GM19035 (cell line): Measurements from ENCODE around the gene ADGRG3.

ENCODE experiments used
- ATAC-seq: cut with Tn5 transposase; IDR thresholded peaks from one replicate; pipeline ENCODE4 v1.9.1; 2021; ENCODE audit not compliant: unreplicated experiment

Gene ADGRG3

DNA sequence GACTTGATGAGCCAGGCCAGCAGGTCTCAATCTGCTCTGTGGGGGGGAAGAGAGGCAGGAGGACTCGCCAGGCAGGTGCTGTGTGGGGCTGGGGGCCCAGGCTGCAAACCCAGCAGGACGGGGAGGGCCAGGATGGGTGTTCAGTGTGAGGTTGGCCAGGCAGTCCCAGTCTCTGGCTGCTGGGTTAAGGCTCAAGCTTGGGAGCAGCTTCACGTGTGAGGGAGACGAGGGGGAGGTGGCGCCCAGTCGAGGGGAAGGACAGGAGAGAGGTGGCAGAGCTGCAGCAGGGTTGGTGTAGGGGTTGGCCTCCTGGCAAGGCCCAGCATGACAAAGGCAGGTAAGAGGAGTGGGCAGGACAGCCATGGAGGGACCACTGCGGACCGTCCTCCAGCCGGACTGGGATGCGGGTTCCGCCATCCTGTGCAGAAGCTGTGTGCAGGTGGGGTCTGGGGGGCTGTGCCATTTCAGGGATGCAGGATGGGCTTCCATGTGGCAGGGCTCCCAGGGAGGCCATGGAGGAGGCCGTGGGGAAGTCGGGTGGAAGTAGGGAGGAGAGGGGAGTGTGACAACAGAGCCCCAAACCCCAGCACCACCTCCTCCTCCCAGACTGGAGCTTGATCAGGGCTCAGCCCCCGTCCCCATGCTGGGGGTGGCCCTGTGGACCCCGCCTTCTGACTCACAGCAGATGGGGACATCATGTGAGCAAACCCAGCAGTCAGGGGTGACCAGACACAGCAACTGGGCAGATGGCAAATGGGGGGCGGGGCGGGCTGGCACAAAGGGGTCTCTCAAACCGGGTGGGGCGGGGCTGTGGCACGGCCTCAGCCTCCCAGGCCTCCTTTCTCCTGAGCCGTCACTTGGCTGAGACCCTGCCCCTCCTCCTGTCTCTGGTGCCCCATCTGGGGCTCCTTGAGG, 36.9 kb upstream of the ADGRG3 start:
- ATAC-seq: no peak

GRCh38 chr16:57632568-57632967, 35.5 kb upstream of the ADGRG3 start:
- no peak for ATAC-seq

DNA sequence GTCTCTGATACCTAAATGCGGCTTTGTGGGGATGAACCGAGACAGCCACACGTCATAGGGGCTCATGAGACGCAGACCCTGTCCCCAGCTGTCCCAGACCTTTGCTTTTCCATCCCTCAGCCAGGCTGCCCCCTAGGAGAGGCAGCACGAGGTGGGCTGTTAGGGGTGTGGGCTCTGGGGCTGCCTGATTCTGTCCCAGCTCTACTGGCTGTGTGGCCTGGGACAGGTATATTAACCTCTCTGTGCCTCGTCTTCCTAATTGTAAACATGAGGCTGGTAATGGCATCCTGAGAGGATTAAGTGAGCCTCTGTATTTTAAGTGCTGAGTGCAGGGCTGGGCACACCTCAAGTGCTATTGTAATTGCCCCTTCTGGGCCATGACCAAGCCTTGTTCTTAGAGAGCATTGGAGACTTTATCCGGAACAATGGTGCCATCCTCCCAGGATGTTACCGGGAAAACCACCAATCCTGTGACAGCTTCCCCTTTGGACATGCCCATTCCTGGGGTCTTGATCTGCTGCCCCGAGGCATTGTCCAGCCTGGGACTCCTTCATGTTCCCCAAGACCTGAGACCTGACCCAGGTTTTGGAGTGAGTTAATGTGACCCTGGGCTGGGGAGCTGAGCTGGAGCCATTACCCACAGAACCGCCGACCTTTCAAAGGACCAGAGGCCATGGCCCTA, 34.6 kb upstream of the ADGRG3 start:
- ATAC-seq: no peak

DNA sequence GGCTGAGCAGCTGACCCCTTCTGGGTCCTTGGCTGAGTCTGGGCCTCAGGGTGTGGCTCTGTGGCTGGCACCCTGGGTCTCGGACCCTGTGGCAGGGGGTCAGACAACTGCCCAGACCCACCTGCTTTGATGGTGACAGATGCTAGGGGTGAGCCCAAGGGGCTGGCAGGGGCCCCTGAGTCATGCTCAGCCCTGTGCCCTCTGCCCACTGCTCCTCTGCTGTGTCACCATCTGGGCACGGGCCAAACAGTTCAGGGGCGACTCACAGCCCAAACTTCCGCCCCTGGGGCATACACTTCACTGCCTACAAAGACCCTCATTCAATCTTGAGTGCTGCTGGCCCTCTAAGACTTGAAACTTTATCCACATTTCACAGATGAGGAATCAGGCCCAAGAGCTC, 33.9 kb upstream of the ADGRG3 start:
- no peak for ATAC-seq

DNA sequence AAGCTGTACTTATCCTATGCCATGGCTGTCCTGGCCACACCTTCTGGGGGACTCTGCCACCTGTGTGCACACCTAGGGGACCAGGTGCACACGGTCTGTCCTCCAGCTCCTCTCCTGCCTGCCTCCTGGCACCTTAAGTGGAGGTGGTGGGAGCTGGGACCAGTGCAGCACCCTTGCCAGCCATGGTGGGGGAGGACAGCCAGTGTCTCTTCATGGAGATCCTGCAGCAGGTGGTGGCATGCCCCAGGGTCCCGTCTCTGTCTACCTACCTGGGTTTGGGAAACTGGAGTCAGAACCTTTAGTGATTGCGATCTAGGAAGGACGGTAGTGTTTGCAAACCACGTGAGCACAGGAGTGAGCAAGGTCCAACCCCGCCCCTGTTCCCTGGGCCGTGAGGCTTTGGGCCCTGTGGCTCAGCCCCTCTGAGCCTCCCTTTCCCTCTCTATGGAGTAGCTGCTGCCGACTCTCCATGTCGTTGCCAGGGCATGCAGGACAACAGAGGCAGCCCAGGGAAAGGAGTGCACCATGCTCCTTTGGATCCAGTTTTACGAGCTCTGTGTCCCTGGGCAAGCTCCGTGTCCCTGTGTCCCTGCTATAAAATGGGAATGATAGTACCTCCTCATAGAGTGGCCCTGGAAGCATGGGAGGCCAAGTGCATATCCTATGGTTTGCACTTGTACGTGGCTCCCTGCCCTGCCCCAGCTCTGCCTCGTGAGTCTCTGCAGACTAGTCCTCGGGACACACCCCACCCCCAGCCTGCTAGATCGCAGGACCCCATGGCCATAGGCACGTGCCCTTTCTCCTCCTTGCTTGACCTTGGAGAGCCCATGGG, 32.6 kb upstream of the ADGRG3 start:
- ATAC-seq: no peak

GRCh38 chr16:57636184-57636583, 31.9 kb upstream of the ADGRG3 start:
- ATAC-seq: no peak

- ATAC-seq: no peak
Measured at GRCh38 chr16:57637020-57637419, 31.1 kb upstream of the ADGRG3 start.

DNA sequence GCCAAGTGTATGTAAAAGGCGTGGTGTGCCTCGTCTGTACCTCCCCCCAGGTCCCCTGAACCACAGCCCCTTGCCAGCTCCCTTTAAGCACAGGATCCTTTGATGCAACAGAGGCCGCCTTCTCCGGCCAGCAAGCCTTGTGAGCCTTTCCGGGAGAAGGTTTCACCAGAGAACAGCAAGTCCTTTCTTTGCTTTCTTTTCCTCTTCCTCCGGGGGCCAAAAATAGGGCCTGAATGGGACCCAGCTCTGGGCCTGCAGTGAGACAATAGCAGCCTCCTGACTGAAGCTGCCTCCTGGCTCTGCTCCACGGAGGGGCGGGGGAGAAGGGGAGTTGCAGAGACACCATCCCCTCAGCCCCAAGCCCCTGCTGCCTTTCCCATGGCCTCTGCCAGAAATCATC, 30.7 kb upstream of the ADGRG3 start:
- no peak for ATAC-seq

- ATAC-seq: no peak
Measured at GRCh38 chr16:57637965-57638364, 30.1 kb upstream of the ADGRG3 start.

DNA sequence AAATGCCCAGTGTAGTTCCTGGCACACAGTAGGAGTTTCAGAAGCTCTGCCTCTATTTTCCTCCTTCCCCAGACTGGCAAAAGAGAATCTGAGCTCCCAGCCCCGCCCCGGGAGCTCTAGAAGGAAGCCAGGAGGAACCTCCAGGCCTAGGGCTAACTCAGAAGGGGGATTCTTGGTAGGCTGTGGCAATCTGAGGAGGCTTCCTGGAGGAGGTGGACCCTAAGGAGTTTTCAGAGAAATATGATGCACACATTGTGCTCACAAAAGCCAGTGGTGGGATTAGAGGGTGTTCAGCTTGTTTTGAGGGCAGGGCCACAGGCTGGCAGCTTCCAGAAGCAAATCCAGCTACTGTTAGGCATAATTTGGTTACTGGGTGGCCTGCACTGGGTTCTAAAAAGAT, 29.7 kb upstream of the ADGRG3 start:
- no peak for ATAC-seq

- ATAC-seq: no peak
Measured at GRCh38 chr16:57639172-57639887, 28.8 kb upstream of the ADGRG3 start.

- no peak for ATAC-seq
Measured at GRCh38 chr16:57640185-57640584, 27.9 kb upstream of the ADGRG3 start.

GRCh38 chr16:57640612-57641011, 27.5 kb upstream of the ADGRG3 start:
- ATAC-seq: no peak

DNA sequence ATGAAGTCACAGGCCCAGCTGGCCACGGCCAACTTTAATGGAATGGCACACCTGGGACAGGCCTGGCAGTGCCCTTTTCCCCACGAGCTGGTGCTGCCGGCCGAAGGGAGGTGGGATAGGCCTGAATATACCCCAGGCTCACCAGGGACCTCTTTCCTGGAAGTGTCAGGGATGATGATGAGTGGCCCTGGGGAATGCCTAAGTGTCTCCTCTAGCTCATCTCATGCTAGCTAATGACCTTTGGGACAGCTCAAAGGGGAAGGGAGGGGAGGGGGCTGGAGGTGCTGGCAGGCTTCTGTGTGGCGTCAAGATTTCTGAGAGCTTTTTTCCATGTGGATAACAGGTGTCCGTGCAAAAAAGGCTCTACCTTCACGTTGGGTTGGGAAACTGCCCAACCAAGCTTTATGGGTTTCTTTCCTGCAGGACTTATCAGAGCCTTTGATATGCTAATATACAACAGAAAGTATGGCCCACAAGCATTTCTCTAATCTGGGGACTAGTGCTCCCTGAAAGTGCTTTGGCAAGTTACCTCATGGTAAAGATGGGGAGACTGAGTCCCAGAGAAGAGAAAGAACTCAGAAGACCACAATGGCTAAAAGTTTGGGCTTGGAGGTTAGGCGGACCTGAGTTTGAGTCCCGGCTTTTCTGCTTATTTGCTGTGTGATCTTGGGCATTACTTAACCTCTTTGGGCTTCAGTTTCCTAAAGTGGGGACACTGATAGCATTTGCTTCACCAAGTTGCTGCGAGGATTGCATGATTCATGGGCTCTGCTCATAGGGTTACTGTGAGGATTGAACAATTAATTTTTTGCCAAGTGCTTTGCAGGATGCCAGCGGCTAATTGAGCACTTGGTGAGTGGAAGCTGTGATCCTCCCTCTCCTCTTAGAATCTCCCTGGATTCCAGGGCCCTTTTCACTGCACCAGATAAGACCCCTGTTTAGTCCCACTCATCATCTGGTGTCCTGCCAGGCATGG, 25.7 kb upstream of the ADGRG3 start:
- no peak for ATAC-seq

DNA sequence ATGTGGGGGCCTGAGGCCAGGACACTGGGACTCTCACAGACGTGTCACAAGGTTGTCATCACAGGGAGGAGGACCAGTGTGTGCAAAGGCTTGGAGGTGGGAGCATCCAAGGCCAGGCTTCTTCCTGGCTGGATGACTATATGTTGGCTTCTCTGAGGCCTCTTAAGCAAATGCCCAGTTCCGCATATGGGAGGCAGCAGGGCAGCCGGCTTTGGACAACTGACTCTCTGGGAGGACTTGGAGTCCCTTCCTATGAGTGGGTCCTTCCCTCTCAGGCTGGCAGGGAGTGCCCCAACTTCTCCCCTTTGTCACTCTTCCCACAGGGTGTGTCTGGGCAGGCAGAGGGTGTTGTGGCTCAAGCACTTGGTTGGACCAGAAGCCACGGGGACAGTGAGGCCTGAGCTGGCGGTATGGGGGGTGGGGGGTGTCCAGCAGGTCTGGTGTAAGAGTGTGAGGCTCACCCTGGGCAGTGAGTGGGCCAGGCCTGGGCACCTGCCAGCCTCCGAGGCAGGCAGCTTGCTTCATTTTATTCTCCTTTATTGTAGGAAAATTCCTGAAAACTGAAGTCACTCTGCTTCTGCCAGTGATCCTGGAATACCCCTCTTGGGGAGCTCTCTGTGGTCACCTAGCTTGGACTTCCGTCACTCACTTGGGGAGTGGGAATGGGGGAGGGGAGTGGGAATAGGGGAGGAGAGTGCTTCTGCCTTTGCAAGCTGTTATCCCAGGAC, 24.8 kb upstream of the ADGRG3 start:
- no peak for ATAC-seq

GRCh38 chr16:57643910-57644309, 24.2 kb upstream of the ADGRG3 start:
- ATAC-seq: no peak

DNA sequence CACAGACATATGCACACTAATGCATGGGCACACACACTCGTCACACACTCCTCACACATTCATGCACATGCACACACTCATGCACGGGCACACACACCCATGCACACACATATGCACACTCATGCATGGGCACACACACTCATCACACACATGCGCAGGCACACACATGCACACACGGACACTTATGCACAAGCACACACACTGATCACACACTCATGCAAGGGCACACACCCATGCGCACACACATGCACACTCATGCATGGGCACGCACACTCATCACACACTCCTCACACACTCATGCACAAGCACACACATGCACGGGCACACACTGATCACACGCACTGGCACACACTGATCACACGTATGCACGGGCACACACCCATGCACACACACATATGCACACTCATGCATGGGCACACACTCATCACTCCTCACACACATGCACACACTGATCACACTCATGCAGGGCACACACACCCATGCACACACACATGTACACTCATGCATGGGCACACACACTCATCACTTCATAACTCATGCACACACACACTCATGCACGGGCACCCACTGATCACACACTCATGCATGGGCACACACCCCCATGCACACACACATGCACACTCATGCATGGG, 23.6 kb upstream of the ADGRG3 start:
- ATAC-seq: no peak

DNA sequence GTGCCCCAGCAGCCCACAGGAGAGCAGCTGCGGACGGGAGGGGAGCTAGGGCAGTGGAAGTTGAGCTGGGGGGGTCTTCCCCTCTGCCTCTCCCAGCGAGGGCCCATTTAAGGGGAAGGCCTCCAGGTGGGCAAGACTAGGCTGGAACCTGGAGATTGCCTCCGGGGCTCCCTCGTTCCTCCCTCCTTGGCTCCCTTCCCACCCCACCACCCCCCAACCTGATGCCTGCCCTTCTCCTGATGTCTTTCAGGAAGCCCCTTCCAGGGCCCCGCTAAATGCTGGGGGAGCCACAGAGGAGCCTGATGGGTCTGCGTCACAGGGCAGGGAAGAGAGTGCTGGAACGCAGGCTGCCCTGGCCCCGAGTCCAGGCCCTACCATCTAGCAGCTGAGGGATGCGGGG, 22.9 kb upstream of the ADGRG3 start:
- ATAC-seq: no peak
